TTC549 (cell line): ENCODE data around the gene WDR55.
"Not testable (repeated sequence)": the region's sequence is repeated elsewhere in the genome, so short reads cannot be mapped to it uniquely, and the experiment has no call there.

Experiments
- FAIRE-seq: peaks from 2 replicates; lab custom pipeline; 2012; peaks lifted over from hg19 to GRCh38; lab: Jason Lieb, UNC

WDR55 gene

GRCh38 chr5:140647042-140647419, 17.7 kb upstream of the WDR55 start:
- no peak for FAIRE-seq

- FAIRE-seq: no peak
These were observed 5.8 kb upstream of the WDR55 start for GRCh38 chr5:140658870-140659269.

DNA sequence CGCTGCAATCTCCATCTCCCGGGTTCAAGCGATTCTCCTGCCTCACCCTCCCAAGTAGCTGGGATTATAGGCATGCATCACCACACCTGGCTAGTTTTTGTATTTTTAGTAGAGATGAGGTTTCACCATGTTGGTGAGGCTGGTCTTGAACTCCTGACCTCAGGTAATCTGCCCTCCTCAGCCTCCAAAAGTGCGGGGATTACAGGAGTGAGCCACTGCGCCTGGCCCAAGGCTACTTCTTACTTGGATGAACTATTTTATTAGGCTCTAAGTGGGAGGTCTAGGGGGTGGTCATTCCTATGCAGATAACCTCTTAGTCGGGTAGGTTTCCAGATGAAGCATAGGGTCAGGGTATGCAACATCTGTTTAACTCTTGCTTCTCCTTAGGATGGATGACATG, 4.3 kb upstream of the WDR55 start:
- FAIRE-seq: not testable (repeated sequence)

- FAIRE-seq: no peak
These were observed 710 bp upstream of the WDR55 start for GRCh38 chr5:140664030-140664358.

DNA sequence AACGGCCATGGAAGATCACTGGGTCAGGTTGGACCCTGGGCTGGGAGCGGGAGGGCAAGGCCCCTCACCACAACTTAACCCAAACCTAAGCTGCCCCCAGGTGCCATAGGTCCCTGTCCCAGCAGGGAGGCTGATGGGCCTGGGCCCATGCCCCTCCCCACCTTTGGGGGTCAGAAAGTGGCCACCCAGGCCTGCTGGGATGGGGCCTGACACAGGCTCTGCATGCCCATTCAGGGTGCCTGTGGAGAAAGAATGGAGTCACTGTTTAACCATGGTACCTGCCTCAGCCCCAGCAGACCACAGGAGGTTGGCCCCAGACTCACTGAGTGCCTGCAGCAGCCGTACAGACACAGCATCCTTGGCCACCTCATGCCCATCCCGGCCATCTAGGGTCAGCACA, 6.3 kb downstream of the WDR55 start:
- not testable (repeated sequence) for FAIRE-seq

- no peak for FAIRE-seq
These were observed 6.9 kb downstream of the WDR55 start for GRCh38 chr5:140671472-140672125.

DNA sequence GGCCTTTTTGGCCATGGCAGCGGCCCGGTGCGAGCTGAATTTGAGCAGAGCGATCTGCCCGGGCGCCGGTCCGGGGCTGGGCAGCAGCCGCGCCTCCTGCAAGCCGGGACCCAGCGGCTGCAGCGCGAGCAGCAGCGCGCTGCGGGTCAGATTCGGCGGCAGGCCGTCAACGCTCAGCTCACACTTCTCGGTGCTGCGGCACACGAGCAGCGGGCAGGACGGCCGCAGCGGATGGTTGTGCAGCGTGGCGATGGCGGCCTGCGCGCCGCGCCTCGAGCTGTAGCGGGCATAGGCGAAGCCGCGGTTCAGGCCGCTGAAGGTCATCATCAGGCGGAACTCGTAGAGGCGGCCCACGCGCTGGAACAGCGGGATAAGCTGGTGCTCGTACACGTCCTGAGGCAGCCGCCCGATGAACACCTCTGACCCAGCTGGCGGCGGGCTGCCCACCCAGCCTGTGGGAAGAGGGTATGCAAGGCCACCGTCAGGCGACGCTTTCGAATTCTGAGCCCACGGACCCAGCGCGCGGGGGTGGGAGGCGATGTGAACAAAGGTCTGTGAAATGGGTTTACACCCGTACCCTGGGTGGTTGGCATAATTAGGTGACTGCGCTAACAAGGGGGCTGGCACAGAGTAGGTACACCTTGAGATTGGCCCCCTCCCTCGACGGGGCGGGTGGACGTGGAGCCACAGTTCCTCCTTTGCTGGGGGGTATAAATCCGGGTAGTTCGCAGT, 7.9 kb downstream of the WDR55 start:
- no peak for FAIRE-seq

DNA sequence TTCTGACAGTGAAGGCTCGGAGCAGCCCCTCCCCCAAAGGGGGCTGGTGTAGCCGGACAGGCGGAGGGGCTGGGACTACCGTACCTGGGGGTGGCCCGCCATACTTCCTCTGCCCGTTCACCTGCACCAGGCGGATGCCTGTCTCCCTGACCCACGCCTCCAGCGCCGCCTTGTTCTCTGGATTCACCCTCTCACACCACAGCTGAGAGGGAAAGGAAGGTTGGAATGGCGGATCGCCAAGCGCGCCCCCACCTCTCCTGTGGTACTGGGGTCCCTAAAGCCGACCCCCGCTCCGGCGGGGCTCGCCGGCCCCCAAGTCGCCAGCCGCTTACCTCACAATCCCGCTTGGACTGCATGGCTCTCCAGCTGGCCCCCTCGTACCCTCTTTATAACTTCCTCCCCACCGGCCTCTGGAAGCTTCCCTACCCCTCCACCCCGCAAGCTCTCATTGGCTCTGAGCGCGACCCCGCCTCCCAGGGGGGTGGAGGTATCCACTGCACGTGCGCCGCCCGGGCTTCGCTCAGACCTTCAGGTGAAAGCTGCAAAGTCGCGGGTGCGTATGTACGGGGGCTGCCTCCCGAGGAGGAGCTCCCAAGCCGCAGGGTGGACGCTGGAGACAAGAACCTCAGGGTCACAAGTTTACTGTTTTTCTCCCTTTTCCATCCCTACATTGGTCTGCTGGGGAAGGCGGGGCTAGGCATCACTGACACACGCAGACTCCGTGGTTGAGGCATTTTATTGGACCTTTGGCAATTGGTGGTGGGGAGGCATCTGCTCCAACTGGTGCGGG, 8.7 kb downstream of the WDR55 start, which contains the start of gene DND1:
Gene DND1 (minus strand): TSS at position 390 of the 790 bp plus-strand sequence. CDS start 34 bp downstream, at position 356.
- FAIRE-seq: no peak

GRCh38 chr5:140674211-140674610, 9.5 kb downstream of the WDR55 start:
- no peak for FAIRE-seq

GRCh38 chr5:140674629-140675028, 9.9 kb downstream of the WDR55 start:
- no peak for FAIRE-seq

GRCh38 chr5:140677947-140678346, 13.2 kb downstream of the WDR55 start:
- no peak for FAIRE-seq

- FAIRE-seq: no peak
These were observed 14.3 kb downstream of the WDR55 start for GRCh38 chr5:140678993-140679392.

DNA sequence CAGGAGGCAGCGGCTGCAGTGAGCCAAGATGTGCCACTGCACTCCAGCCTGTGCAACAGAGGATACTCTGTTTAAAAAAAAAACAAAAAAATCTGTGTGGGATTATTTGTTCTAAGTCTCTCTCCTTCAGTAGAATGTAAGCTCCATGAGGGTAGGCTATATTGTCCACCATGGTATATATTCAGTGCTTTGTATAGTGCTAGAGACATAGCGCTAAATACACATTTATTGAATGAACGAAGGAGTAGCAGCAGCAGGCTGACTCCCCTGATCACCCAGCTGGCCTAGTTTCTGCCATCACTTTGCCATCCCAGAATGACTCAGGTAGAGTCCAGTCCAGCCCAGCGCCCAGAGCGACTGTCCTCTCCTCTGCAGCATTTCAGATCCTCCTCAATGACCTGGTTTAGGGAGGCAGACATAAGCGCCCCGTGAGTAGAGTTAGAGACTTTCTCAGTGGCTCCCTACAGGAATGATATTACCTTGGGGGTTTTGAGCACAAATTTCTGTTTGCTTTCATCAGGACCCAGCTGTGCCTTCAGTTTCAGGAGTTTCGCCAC, 25.8 kb downstream of the WDR55 start:
- FAIRE-seq: no peak

DNA sequence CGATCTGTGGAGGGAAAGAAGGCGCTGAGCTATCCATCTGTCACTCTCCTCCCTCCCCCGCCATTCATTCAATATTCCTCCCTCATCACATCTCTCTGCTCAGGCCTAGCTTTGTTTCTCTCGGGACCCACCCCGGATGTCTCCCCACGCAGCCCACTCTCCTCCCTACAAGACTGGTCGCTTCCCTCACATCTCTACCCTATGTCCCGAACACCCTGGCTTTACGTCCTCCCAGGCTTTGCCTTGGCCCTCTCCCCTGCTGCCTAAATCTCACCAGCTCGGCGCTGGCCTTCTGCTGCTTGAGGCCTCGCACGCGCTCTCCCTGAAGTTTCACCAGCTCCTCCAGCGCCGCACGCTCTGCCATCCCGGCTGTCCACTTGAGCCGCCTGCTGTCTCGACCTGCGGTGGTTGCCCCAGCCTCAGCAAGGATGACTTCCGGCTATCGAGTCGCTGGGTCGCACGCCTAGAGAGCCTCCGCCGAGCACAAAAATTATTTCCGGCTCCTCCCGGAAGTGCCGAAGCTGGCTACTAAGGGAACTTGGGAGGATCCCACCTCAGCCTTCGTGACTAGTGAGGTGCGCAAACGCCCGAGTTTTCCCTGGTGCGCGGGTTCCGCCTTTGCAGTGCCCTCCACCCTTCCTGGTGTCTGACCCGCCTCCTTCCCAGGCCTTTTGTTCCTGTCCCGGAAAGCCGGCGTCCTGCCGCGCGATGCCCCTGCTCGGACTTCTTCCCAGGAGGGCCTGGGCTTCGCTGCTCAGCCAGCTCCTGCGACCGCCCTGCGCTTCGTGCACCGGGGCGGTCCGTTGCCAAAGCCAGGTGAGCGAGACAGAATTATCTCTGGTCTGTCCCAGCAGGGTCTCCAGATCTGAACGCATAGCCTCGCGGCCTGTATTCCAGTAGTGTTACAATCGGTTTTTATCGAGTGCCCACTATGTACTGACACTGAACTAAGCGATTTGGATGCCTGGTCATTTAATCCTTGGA, 26.5 kb downstream of the WDR55 start, which contains the start of the genes HARS1 and HARS2:
Gene HARS1 (minus strand): TSS at position 430 of the 984 bp plus-strand sequence. CDS start 66 bp downstream, at position 364.
Gene HARS2 (plus strand): TSS at position 515 of the 984 bp plus-strand sequence. CDS start 194 bp downstream, at position 709.
- no peak for FAIRE-seq

GRCh38 chr5:140694276-140694675, 29.6 kb downstream of the WDR55 start:
- FAIRE-seq: no peak

DNA sequence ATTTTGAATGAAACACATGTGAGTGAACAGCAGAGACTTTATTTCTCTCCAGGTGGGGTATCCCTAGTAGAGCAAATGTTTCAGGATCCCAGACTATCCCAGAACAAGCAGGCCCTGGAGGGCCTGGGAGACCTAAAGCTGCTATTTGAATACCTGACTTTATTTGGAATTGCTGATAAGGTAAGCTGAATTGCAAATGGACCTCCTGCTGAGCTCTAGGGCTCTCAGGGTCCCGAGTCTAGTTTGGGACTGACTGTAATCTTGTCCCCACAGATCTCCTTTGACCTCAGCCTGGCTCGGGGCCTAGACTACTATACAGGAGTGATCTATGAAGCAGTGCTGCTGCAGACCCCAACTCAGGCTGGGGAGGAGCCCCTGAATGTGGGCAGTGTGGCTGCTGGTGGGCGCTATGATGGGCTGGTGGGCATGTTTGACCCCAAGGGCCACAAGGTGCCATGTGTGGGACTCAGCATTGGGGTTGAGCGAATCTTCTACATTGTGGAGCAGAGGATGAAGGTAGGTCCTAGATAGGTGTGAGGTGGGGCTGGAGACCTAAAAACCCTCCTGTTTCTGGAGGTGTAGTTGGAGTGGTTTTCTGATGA, 32.3 kb downstream of the WDR55 start:
- FAIRE-seq: no peak

DNA sequence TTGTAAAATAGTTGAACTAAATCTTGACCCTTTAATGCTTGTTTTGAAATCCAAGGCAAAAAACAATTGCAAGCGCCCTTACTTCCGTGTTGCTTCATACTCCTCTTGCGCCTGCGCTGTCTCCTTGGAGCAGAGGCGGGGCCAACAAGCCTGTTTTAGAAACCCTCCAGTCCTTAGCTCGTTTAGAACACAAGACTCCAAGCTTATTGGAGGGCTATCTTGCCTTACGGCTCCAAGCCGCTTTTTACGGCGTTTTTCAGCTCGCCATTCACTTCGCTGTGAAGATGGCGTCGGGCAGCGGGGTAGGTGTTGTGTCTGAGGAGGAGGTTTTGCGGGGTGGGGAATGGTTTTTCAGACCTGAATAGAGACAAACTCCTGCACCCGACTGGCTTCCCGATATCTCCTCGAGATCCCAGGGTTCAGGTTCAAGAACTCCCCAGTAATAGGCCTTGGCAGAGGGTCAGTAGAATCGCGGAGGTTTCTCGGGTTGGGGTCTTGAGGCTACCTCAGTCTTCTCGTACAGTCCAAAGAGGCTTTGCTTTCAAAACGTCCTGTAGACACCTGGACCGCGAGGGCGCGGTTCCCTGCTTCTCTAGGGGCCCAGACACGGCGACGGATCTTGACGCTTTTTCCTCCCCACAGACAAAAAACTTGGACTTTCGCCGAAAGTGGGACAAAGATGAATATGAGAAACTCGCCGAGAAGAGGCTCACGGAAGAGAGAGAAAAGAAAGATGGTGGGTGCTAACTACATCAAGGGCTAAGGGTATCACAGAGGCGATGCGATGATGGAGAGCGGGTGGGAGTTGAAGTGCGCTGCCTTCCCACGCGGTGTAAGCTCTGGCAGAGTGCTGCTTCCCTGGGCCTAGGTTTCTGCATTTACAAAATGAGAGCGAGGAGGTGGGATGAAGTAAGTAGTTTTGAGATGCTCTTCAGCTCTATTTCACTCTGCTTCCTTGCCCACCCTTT, 35.8 kb downstream of the WDR55 start, which contains the start of gene ZMAT2:
Gene ZMAT2 (plus strand): TSS at position 271 of the 968 bp plus-strand sequence. CDS start 14 bp downstream, at position 285.
- peak; percentile 97 for FAIRE-seq

GRCh38 chr5:140707812-140708211, 43.1 kb downstream of the WDR55 start:
- no peak for FAIRE-seq

GRCh38 chr5:140708787-140709186, 44.1 kb downstream of the WDR55 start:
- FAIRE-seq: not testable (repeated sequence)
